Measurements from ENCODE around the gene TBX4.
"Not testable (repeated sequence)": the region's sequence is repeated elsewhere in the genome, so short reads cannot be mapped to it uniquely, and the experiment has no call there.

The TBX4 gene

DNA sequence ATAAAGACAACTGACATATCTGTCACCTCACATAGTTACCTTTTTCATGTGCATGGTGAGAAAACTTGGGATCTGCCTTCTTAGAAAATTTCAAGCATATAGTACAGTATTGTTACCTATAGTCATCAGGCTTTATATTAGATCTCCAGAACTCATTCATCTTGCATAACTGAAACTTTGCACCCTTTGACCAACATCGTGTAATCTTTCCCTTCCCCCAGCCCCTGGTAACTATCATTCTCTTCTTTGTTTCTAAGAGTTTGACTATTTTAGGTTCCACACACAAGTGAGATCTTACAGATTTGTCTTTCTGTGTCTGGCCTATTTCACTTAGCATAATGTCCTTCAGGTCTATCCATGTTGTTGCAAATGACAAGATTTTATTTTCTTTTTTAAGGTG is 22.9 kb upstream of the TBX4 start:
- no peak for DNase-seq (ENCODE audit: low read depth, low spot score)

DNA sequence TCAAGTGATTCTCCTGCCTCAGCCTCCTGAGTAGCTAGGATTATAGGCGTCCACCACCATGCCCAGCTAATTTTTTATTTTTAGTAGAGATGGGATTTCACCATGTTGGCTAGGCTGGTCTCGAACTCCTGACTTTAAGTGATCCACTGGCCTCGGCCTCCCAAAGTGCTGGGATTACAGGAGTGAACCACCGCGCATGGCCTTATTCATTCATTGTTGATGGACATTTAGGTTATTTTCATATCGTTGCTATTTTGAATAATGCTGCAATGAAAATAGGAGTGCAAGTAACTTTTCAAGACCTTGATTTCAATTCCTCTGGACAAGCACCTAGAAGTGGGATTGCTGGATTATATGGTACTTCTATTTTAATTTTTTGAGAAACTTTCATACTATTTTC is 22.4 kb upstream of the TBX4 start:
- DNase-seq (ENCODE audit: low read depth, low spot score) = not testable (repeated sequence)

DNA sequence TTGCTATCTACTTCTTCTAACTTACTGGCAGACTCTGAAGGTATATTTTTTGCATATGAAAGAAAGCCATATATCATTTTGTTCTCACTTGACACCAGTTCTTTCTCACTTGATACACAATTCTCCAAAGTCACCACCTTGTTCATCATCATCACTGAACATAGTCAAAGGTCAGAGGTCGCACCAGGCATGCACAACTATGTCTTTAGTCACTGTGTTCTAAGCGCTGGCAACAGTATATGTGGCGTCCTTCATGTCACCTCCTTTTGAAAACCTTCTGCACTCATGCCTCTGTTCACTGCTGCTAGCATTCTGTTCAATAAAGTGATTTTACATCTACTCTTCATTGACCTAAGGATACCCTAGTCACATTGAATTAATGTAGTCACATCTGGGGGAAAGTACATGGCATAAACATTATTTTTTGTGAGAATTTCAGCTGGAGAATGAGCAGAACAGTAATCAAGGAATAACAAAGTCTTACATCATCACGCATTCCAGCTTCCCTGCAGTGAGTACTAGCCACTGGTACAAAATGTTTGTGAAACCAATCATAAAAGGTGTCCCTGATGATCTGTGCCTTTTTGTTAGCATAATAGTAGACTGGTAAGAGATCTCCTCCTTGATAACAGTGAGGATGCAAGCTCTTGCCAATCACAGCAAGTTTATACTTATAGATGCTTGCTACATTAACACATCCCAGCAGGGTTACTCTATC is 20.5 kb upstream of the TBX4 start:
- no peak for DNase-seq (ENCODE audit: low read depth, low spot score)

DNA sequence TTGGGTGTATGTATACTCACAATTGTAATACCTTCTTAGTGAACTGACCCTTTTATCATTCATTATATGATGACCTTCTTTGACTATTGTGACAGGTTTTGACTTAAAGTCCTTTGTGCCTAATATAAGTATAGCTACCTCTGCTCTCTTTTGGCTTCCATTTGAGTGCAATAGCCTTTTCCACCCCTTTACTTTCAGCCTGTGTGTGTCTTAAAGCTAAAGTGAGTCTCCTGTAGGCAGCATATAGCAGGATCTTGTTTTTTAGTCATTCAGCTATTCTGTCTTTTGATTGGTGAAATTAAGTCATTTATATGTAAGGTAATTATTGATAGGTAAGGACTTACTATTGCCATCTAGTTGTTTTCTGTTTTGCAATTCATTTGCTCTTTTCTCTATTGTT is 15.9 kb upstream of the TBX4 start:
- DNase-seq (ENCODE audit: low read depth, low spot score) = no peak

DNA sequence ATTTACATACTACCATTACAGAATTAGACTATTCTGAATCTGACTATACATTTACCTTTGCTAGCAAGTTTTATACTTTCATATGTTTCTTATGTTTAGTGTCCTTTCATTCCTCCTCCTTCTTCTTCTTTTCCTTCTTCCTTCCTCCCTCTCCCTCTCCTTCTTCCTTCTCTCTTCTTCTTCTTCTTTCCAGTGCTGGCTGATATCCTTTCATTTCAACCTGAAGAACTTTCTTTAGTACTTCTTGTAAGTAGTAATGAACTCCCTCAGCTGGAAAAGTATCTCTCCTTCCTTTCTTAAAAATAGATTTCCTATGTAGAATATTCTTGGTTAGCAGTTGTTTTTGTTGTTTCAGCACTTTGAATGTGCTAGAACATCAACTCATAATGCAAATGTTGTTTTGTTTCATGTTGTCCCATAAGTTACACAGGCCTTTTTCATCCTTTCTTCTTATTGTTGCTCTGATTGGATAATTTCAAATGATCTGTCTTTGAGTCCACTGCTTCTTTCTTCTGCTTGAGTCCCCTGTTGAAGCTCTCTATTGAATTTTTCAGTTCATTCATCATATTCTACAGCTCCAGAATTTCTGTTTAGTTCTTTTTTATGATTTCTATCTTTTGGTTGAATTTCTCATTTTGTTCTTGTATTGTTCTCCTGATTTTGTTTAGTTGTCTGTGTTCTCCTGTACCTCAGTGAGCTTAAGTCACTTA is 15.1 kb upstream of the TBX4 start:
- no peak for DNase-seq (ENCODE audit: low read depth, low spot score)

DNA sequence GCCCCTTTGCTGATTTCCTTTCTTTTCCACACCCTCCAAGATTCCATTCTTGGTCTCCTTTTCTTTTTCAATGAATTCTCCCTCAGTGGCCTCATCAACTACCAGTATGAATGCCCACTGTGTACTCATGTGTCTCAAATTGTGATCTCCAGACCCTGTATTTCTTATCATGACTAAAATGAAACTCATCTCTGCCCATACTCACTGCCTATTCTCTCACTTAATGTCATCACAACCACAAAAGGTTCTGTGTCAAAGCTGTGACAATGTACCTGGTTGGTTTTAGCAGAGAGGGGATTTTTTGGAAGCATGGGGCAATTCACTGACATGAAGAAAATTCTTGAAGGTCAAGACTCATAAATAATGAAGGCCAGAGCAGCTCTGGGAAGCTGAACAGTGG is 11.5 kb upstream of the TBX4 start:
- no peak for DNase-seq (ENCODE audit: low read depth, low spot score)

DNA sequence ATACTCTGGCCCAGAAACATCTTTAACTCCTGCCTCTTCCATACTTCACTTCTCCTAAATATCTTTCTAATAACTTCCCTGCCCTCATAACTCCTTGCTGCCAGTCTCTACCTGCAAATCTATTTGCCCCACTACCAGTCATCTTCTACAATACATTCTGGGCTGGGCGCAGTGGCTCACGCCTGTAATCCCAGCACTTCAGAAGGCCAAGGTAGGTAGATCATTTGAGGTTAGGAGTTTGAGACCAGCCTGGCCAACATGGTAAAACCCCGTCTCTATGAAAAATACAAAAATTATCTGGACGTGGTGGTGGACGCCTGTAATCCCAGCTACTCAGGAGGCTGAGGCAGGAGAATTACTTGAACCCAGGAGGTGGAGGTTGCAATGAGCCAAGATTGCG is 10.7 kb upstream of the TBX4 start:
- not testable (repeated sequence) for DNase-seq (ENCODE audit: low read depth, low spot score)

DNA sequence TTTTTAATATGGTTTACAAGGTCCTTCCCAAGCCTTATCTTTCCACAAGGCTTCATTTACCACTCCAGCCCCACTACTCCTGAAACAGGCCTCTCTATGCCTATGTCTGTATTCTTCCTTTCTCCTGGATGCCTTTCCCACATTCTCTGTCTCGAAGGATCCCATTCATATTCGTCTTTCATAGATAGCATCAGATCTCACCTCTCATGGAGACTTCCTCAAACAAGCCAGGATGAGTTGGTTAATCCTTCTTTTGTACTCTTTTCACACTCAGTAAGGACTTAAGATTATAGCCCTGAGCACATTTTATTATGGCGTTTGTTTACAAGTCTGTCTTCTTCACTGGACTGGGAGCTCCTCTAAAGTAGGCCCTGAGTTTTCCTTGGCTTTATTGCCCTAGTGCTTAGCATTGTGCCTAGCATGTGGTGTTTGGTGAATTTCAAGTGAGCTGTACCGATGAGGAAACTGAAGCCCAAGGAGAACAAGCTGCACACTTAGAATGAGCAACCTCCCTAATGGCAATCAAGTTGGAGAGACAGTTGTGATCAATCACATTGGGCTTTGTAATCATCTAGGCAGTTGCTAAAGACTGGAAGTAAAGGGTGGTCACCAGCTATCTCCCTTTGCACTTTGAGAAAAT is 10.0 kb upstream of the TBX4 start:
- no peak for DNase-seq (ENCODE audit: low read depth, low spot score)

DNA sequence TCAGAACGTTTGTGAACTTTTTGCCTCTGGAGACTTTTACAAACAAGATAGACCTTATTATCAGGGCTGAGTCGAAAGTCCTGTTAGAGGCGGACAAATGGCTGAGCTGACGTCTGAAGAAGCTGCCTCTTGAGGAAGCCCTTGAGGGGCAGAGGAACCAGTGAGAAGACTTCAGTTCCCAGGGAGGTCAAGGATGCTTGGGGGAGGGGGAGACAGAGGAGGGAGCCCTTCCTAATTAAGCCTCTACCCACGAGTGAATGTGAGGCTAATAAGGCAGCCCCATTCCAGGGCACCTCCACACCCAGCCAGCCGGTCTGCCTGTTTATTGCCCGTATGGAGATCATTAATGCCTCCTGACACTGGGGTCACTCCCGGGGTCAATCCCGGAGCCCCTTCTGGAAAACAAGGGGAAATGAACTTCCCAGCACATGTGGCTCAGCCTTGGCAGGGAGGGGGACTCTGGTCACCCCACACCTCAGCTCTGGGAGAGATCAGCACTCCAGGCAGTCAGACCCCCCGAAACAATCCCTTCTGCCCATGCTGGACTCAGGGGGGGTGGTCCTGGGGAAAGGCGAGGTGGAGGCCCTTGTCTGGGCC is 9.2 kb upstream of the TBX4 start:
- DNase-seq (ENCODE audit: low read depth, low spot score) = no peak

DNA sequence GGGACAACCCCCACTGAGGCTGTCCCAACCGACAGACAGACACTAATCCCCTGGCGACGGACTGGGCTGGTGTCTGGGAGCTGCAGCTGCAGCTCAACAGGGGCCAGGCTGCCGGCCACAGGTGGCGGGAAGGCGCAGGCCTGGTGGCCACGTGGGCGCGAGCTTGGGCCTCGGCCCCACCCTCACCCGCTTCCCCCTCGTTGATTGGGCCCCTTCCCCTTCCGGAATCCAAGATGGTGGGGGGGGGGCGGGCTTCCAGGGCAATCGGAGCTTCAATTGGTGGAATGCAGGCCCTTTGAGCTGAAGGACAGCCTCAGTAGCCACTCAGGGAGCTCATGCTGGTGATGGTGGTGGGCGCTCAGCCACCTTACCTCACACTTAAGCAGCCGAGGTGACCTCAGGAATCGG is 8.7 kb upstream of the TBX4 start:
- DNase-seq (ENCODE audit: low read depth, low spot score) = no peak

DNA sequence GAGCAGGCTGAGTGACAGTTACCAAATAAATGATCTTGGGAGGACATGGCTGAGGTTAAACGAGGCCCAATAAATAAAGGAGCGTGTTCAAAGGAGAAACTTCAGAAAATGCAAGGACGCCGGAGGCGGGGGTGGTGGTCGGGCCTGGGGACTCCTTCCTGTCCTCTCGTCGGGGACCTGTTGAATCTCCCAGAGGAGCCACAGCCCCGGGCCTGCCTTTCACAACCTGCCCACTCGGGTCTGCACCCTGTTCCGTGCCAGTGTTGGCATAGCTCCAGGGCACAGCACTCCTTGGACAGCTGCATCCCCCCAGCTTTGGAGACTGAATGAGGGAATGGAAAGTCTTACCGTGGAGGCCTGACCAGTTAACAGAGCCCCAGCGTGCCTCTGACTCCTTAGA is 8.1 kb upstream of the TBX4 start:
- DNase-seq (ENCODE audit: low read depth, low spot score) = no peak

DNA sequence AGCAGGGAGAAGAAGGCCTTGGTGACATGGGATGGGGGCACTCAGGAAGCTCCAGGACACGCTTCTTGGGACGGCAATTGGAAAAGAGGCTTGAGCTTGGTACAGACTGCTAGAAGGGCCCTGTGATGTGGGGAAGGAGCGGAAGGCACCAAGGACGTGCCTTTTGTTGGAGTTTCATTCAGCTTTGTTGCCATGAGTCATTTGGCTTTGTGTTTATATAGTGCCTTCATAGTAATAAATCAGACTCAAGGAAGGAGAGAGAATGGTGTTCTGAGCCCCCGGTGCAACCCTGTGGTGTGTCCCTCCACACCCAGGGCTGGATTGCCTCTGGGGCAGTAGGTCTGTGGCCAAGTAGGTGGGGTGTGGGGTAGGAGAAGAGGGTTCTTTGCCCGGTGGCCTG is 7.4 kb upstream of the TBX4 start:
- DNase-seq (ENCODE audit: low read depth, low spot score) = no peak

DNA sequence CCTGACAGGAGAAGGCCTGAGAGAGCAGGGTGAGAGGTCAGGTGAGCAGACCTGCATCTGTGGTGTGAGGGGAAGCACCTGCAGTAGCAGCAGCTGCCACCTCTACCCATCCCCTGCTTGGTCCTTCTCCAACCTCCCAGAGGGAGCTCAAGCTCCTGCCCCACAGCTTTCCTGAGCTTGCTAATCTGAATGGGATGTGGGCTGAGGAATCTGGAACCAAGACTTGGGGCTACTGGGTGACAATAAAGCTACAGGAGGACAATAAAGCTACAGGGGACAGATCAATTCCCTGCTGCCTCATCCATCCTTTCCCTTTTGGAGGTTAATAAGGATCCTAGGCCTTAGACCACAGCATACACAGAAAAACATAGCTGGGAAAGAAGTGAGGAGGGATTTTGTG is 4.9 kb upstream of the TBX4 start:
- no peak for DNase-seq (ENCODE audit: low read depth, low spot score)

DNA sequence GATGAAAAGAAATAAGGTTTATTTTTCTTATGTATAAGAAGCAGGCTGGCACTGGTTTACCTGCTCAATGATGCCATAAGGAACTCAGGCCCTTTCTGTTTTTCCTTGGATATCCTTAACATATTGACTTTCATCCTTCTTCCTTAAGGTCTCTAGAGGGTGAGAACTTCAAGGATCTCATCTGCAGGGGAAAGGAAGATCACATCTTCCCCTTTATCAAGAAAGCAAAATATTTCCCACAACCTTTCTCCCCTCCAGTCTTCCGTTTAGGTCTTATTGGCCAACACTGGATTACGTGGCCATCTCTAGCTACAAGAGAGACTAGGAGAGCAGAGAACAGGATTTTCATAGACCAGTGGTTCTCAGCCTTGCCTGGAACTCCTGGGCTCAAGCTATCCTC is 4.2 kb upstream of the TBX4 start:
- no peak for DNase-seq (ENCODE audit: low read depth, low spot score)

DNA sequence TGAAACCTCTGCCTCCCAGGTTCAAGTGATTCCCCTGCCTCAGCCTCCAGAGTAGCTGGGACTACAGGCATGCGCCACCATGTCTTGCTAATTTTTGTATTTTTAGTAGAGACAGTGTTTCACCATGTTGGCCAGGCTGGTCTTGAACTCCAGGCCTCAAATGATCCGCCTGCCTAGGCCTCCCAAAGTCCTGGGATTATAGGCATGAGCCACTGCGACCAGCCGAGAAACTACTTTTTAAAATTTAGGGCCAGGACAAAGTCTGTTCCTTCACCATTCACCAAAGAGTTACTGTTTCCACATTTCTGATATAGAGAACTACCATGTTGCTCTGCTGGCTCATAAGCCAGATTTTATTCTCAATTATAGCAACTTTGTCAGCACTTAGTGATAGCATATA is 3.1 kb upstream of the TBX4 start:
- DNase-seq (ENCODE audit: low read depth, low spot score) = not testable (repeated sequence)

DNA sequence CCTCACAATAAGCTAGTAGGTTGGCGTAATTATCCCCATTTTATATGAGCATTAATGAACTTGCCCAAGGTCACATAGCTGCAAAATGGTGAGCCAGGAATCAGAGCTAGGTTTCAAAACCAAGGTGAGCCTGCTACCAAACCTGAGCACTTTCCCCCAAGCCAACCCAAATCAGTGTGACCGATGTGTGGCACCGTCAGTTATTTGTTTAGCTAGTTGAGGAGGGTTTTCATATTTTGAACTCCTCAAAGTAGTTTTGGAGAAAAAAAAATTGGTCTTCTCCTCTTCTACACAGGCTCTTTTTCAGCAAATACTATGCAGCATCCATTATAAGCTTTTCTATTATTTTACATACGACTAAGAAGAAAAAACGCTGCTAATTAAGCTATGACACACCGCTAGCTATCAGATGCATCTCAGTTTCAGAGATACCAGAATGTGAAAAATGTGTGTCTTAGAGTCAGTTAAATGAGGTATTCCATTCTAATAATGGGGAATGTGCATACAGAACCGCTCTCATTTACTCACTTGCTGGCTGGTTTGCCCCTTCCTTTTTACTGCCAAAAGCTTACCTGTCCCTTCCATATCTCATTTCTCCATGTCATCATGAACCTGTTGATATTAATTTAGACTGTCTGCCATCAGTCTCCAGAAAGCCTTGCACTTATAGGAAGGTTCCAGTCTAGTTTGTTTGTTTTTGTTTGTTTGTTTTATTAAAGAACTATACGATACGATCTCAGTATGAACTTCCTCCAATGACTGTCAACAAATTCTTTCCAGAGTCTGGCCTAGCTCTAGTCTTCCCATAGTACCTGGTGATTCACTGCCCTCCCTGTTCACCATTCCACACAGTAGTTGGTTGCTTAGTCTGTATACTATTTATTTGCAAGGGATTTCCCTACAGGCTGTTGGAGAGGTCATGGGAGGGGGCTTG is 2.2 kb upstream of the TBX4 start:
- no peak for DNase-seq (ENCODE audit: low read depth, low spot score)

DNA sequence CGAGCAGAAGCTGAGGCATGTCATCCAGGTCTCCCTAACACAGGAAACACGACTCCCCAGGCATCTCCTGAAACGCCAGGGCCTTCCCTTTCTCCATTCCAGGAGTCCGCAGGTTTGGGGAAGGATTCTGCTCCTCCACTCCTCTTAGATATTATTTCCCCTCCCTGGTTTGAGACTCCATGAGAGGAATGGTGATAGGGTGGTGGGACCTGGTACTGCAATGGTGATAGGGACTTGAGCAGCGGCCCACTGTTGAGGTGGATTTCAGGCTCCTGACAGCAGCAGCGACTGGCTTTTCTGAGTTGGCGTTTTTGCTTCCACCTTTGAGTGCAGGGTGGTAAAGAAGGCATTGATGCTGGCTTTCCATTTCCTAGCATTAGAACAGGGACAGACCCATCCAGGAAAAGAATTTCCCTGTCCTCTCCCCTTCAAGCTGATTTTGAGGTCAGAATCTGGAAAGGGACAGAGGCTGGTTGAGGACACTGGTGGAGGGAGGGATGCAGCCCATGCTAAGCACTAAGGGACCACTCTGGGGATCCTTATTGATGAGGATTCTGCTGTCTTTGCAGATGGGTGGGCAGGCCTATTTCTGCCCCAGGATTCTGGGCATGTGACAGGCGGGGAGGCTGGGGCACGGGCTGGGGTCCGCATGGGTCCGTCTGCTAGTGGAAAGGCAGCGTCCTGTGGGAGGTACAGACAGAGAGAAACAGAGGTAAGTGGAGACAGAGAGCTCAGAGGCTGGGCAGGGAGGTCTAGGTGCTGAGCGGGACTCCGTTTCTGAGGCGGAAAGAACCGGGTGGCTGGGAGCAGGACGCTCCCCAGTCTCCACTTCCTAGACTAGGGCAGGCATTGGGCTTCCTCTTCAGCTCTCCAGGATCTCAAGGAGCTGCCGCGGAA is 1.3 kb upstream of the TBX4 start:
- DNase-seq (ENCODE audit: low read depth, low spot score) = no peak

DNA sequence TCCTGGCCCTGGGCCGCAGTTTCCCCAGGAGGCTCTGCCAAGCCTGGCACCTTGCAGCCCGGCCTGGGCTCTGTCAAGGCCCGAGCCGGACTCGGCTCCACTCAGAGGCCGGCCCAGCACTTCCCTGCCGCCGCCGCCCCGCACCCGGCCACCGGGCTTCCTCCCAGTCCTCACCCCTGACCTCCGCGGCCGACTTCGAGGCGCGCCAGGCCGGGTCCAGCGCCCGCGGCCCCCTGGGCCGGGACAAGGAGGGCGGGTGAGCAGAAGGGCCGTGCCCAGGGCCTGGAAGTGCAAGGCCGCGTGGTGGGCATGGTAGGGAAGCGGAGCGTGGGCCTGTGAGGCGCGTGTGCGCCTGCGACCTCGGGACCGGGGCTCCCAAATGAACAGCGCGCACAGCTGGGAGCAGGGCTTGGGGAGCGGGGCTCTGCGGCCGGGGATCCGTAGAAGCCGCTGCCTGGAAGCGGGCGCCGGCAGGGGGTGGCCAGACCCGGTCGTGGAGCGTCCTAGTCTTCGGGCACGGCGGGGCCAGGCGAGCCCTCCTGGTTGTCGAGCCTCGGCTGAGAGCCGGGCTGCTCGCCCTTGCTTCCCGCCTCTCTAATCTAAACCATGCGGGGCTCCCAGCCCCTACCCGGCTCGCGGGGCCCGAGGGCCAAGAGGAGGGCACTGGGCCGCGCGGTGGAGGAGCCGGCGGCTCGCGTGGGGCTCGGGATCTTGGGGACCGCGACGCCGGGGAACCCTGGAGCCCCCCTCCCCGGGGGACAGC is 503 bp upstream of the TBX4 start:
- DNase-seq (ENCODE audit: low read depth, low spot score) = no peak

DNA sequence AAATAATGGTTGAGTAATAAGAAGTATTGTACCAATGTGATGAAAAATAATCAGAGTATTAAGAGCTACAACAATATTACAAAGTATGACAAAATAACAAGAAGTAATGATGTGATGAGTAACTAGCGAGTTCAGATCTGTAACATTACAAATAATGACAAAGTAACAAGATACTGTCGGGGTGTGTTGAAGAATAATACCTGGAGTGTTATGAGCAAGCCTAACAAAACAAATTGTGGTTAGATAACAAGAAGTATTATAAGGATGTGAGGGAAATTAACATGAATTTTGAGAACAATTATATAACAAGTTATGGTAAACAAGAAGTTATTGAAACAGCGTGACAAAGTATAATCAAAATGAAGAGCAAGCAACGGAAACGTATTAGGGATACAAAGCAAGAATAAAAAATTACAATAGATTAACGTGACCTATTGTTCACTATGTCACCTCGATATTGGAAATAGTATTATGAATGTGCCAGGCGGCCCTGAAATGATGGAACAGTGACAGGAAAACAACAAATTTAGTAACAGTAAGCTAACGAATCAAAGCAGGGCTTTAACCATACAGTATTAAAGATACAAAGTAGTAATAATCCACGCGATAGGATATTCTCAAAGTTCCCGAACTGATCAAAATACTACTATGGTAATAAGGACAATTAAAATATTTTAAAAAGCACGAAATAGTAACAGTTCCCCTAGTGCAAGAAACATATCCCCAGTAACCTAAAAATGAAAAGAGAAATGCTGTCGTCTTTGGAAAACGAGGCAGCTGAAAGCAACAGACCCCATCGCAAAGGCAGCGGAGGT is 1.6 kb downstream of the TBX4 start:
- DNase-seq (ENCODE audit: low read depth, low spot score) = no peak
